ENCODE measurements around the gene CCDC12.

GRCh38 chr3:46917257-46917656 lies 59.3 kb downstream of the CCDC12 start:
- TF ChIP-seq, protein P1, sequence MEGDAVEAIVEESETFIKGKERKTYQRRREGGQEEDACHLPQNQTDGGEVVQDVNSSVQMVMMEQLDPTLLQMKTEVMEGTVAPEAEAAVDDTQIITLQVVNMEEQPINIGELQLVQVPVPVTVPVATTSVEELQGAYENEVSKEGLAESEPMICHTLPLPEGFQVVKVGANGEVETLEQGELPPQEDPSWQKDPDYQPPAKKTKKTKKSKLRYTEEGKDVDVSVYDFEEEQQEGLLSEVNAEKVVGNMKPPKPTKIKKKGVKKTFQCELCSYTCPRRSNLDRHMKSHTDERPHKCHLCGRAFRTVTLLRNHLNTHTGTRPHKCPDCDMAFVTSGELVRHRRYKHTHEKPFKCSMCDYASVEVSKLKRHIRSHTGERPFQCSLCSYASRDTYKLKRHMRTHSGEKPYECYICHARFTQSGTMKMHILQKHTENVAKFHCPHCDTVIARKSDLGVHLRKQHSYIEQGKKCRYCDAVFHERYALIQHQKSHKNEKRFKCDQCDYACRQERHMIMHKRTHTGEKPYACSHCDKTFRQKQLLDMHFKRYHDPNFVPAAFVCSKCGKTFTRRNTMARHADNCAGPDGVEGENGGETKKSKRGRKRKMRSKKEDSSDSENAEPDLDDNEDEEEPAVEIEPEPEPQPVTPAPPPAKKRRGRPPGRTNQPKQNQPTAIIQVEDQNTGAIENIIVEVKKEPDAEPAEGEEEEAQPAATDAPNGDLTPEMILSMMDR (IDR thresholded peaks at IDR 0.05; ENCODE audit: borderline replicate concordance, extremely low read depth, low read length, poor library complexity, severe bottlenecking), result no peak
- no peak for TF ChIP-seq EZH2 (IDR thresholded peaks at IDR 0.05; ENCODE audit: borderline replicate concordance, low read depth, low read length, severe bottlenecking)

Measured in DND-41 (cell line).